Tibial nerve (tissue), 4 donors: ENCODE measurements around the gene CPXM2. TPM values are rescaled to one million over a fixed set of nuclear protein-coding genes. Genes with fewer than 3 reads are reported as not detected.

Experiments used
- DNase-seq, 2 donors: peaks; one replicate each; pipeline ENCODE4 v3.0.0-alpha.2; 2019; ENCODE audit warnings: low spot score in 2 of 2
- H3K27ac ChIP-seq, 4 donors: fragments of 200-600 bp; sonication (generic) in 3 of 4; one replicate each; pipeline ENCODE4 v1.5.1; 2017 to 2019; ENCODE audit warnings: mild to moderate bottlenecking in 1 of 4
- H3K27me3 ChIP-seq, 2 donors: fragments of 200-600 bp; sonication (generic) in 1 of 2; one replicate each; pipeline versions ENCODE4 v1.5.1 to v1.6.0; 2017 to 2019
- H3K36me3 ChIP-seq, 3 donors: fragments of 200-600 bp; sonication (generic); one replicate each; pipeline ENCODE4 v1.5.1; 2018 to 2019
- H3K4me1 ChIP-seq, 4 donors: fragments of 200-600 bp; sonication (generic) in 3 of 4; one replicate each; pipeline ENCODE4 v1.5.1; 2017 to 2019
- H3K4me3 ChIP-seq, 4 donors: fragments of 200-600 bp; sonication (generic) in 3 of 4; one replicate each; pipeline ENCODE4 v1.5.1; 2017 to 2019; ENCODE audit warnings: mild to moderate bottlenecking in 1 of 4, moderate library complexity in 1 of 4
- H3K9me3 ChIP-seq, 4 donors: fragments of 200-600 bp; sonication (generic) in 3 of 4; one replicate each; pipeline ENCODE4 v1.5.1; 2017 to 2019
- EP300 ChIP-seq, 2 donors: sonication (generic); formaldehyde crosslinking; IDR thresholded peaks; one replicate each; pipeline ENCODE4 v1.6.1; 2017; ENCODE audit warnings: antibody characterized with exemption in 2 of 2, mild to moderate bottlenecking in 1 of 2
- POLR2A ChIP-seq, 2 donors: fragments of 450-650 bp; IDR thresholded peaks; one replicate each; pipeline ENCODE4 v1.6.1; 2017; ENCODE audit warnings: antibody characterized with exemption in 2 of 2, mild to moderate bottlenecking in 2 of 2, moderate library complexity in 2 of 2
- WGBS, 2 donors: methylation state at CpG; one replicate each; pipeline ENCODE4 v1.1.5; 2018; 5-methylcytosine and 5-hydroxymethylcytosine counted together
- total RNA-seq, 4 donors: library from RNA; depleted of rRNA; stranded (reverse); fragments of >200 nt; gene quantifications; one replicate each; pipeline ENCODE4 v1.1.0, GENCODE V29; 2016
- TF ChIP-seq, protein P1 (sequence below), 5 experiments: fragments of 200-600 bp in 3 of 5; fragments of 450-650 bp in 2 of 5; sonication (generic) in 3 of 5; IDR thresholded peaks; one replicate each; pipeline ENCODE4 v1.5.1; 2016 to 2019; ENCODE audit warnings: antibody characterized with exemption in 5 of 5, mild to moderate bottlenecking in 3 of 5, moderate library complexity in 2 of 5

Gene CPXM2
- total RNA-seq, 4 donors from 2014 or later, result 26.8 to 74.3 (median 37.8) TPM

- Histone ChIP-seq H3K27ac (peak overlapping the region in 1 of 4 donors; percentile 52), H3K4me3 (no peak overlapping the region), H3K9me3 (peaks cover 0 to 6% (median 0%) of the 10 kb centered on the region in 4 donors), H3K27me3 (no peaks in the 10 kb centered on the region), H3K36me3 (peaks cover 0 to 6% (median 0%) of the 10 kb centered on the region in 3 donors), H3K4me1 (peaks cover 0 to 13% (median 0%) of the 10 kb centered on the region in 4 donors)
- no peak for DNase-seq
- TF ChIP-seq EP300 (IDR thresholded peaks at IDR 0.05) (no peak), POLR2A (IDR thresholded peaks at IDR 0.05) (no peak)
- TF ChIP-seq, protein P1, sequence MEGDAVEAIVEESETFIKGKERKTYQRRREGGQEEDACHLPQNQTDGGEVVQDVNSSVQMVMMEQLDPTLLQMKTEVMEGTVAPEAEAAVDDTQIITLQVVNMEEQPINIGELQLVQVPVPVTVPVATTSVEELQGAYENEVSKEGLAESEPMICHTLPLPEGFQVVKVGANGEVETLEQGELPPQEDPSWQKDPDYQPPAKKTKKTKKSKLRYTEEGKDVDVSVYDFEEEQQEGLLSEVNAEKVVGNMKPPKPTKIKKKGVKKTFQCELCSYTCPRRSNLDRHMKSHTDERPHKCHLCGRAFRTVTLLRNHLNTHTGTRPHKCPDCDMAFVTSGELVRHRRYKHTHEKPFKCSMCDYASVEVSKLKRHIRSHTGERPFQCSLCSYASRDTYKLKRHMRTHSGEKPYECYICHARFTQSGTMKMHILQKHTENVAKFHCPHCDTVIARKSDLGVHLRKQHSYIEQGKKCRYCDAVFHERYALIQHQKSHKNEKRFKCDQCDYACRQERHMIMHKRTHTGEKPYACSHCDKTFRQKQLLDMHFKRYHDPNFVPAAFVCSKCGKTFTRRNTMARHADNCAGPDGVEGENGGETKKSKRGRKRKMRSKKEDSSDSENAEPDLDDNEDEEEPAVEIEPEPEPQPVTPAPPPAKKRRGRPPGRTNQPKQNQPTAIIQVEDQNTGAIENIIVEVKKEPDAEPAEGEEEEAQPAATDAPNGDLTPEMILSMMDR (IDR thresholded peaks at IDR 0.05), result no peak
- 52 to 53% methylated on average over 7 of the region's 7 CpGs for WGBS, 2 donors
These were observed 107.0 kb downstream of the CPXM2 start for GRCh38 chr10:123784646-123785045.

GRCh38 chr10:123784216-123784615 is 107.4 kb downstream of the CPXM2 start:
- peak overlapping the region in 2 of 4 donors; percentile 28 to 52 for H3K27ac ChIP-seq
- no peak for DNase-seq
- TF ChIP-seq EP300 (IDR thresholded peaks at IDR 0.05) (no peak), POLR2A (IDR thresholded peaks at IDR 0.05) (no peak)
- TF ChIP-seq, protein P1 (IDR thresholded peaks at IDR 0.05), result no peak
- no peak overlapping the region for H3K4me3 ChIP-seq
- 86 to 94% methylated on average over 3 of the region's 3 CpGs for WGBS, 2 donors
- H3K9me3 ChIP-seq, result peaks cover 0 to 4% (median 0%) of the 10 kb centered on the region in 4 donors
- H3K4me1 ChIP-seq, result peaks cover 0 to 13% (median 0%) of the 10 kb centered on the region in 4 donors
- H3K27me3 ChIP-seq, result no peaks in the 10 kb centered on the region
- peaks cover 0 to 6% (median 0%) of the 10 kb centered on the region in 3 donors for H3K36me3 ChIP-seq

DNA sequence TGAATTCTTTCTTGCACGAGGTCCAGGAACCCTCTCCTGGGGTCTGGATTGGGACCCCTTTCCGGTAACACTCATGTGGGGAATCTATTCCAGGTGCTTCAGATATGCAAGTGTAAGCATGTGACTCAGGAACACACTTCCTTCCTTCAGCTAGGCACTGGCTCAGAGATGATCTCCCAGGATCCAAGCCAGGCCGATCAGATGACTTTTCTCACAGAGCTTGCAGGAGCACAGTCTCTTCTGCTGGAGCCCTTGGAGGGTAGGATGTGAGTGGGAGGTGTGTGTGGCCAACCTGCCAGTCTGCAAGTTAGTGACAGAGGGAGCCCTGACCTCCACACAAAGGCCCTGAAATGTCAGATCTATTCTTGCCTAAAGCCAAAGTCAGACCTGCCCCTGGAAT is 108.3 kb downstream of the CPXM2 start:
- H3K9me3 ChIP-seq, result no peaks in the 10 kb centered on the region
- no peak for DNase-seq
- H3K27ac ChIP-seq, result peak overlapping the region in 2 of 4 donors; percentile 20 to 52
- H3K4me1 ChIP-seq, result peaks cover 0 to 13% (median 0%) of the 10 kb centered on the region in 4 donors
- H3K36me3 ChIP-seq, result peaks cover 0 to 6% (median 0%) of the 10 kb centered on the region in 3 donors
- WGBS, 2 donors, result 46 to 54% methylated on average over 3 of the region's 3 CpGs
- no peaks in the 10 kb centered on the region for H3K27me3 ChIP-seq
- H3K4me3 ChIP-seq, result no peak overlapping the region
- TF ChIP-seq POLR2A (IDR thresholded peaks at IDR 0.05), result no peak
- TF ChIP-seq, protein P1 (IDR thresholded peaks at IDR 0.05), result no peak
- no peak for TF ChIP-seq EP300 (IDR thresholded peaks at IDR 0.05)

GRCh38 chr10:123782549-123782948 is 109.1 kb downstream of the CPXM2 start:
- Histone ChIP-seq H3K4me3 (no peak overlapping the region), H3K27ac (peak overlapping the region in 2 of 4 donors; percentile 21 to 28), H3K4me1 (peaks cover 0 to 13% (median 0%) of the 10 kb centered on the region in 4 donors), H3K27me3 (no peaks in the 10 kb centered on the region), H3K36me3 (peaks cover 0 to 6% (median 0%) of the 10 kb centered on the region in 3 donors), H3K9me3 (no peaks in the 10 kb centered on the region)
- TF ChIP-seq EP300 (IDR thresholded peaks at IDR 0.05), result no peak
- TF ChIP-seq, protein P1 (IDR thresholded peaks at IDR 0.05), result no peak
- TF ChIP-seq POLR2A (IDR thresholded peaks at IDR 0.05), result no peak
- 79 to 87% methylated on average over 5 of the region's 5 CpGs for WGBS, 2 donors
- DNase-seq, result no peak

DNA sequence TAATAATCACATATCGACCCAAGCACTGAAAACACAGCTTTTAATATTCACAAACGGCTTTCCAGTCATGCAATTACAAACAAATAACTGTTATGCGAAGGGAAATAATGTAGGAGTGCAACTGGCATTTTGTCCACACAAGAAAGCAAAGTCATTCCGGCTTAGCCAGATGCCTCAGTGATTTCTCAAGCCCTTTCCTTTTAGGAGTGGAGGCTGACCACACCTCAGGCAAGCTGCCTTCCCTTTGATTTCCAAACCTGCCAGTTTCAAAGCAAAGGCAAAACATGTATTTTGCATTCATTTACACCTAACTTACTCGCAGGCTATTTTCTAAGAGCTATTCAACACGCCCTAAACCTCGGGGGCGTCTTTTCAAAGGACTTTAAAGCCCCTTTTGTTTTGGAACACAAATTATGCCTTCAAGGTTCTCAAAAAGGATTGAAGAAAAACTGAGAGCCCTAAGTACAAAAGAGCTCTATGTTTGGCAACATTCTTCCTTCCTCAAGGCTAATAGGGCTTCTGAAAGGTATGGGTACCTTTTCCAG is 109.6 kb downstream of the CPXM2 start:
- TF ChIP-seq POLR2A (IDR thresholded peaks at IDR 0.05), result no peak
- WGBS, 2 donors, result 27 to 36% methylated on average over 8 of the region's 8 CpGs
- no peaks in the 10 kb centered on the region for H3K9me3 ChIP-seq
- no peak overlapping the region for H3K4me3 ChIP-seq
- H3K27me3 ChIP-seq, result no peaks in the 10 kb centered on the region
- H3K4me1 ChIP-seq, result peaks cover 0 to 13% (median 0%) of the 10 kb centered on the region in 4 donors
- H3K27ac ChIP-seq, result peak overlapping the region in 2 of 4 donors; percentile 21 to 28
- peaks cover 0 to 6% (median 0%) of the 10 kb centered on the region in 3 donors for H3K36me3 ChIP-seq
- no peak for DNase-seq
